LoVo (cell line): ENCODE results near the gene CLCN7.
"Not testable (repeated sequence)": the region's sequence is repeated elsewhere in the genome, so short reads cannot be mapped to it uniquely, and the experiment has no call there.

ENCODE experiments used
- DNase-seq: peaks from one replicate; pipeline ENCODE4 v3.0.0-alpha.2; 2016; ENCODE audit warnings: low spot score

CLCN7 gene

GRCh38 chr16:1445518-1446203, 29.2 kb downstream of the CLCN7 start:
- DNase-seq: no peak

- DNase-seq: no peak
Observed at GRCh38 chr16:1444730-1445517, 29.9 kb downstream of the CLCN7 start.

GRCh38 chr16:1443980-1444729, 30.7 kb downstream of the CLCN7 start, which contains the start of gene CCDC154:
Gene CCDC154 (minus strand): TSS chr16:1444556. CDS start chr16:1444322, 234 bp downstream.
- DNase-seq: no peak

- no peak for DNase-seq
Observed at GRCh38 chr16:1443403-1443973, 31.3 kb downstream of the CLCN7 start.

GRCh38 chr16:1442697-1443096, 32.1 kb downstream of the CLCN7 start:
- DNase-seq: no peak

GRCh38 chr16:1441391-1441829, 33.4 kb downstream of the CLCN7 start:
- no peak for DNase-seq

GRCh38 chr16:1439699-1440074, 35.1 kb downstream of the CLCN7 start:
- not testable (repeated sequence) for DNase-seq

GRCh38 chr16:1439058-1439698, 35.6 kb downstream of the CLCN7 start:
- no peak for DNase-seq

GRCh38 chr16:1438229-1439057, 36.4 kb downstream of the CLCN7 start:
- no peak for DNase-seq

GRCh38 chr16:1437606-1438005, 37.2 kb downstream of the CLCN7 start:
- DNase-seq: no peak

- no peak for DNase-seq
Observed at GRCh38 chr16:1436731-1437355, 38.0 kb downstream of the CLCN7 start.

- DNase-seq: no peak
Observed at GRCh38 chr16:1435921-1436697, 38.7 kb downstream of the CLCN7 start.

- no peak for DNase-seq
Observed at GRCh38 chr16:1434644-1435592, 39.9 kb downstream of the CLCN7 start.

- DNase-seq: no peak
Observed at GRCh38 chr16:1433756-1434155, 41.1 kb downstream of the CLCN7 start.

GRCh38 chr16:1433263-1433560, 41.6 kb downstream of the CLCN7 start:
- DNase-seq: no peak

GRCh38 chr16:1432388-1433262, 42.2 kb downstream of the CLCN7 start:
- no peak for DNase-seq

GRCh38 chr16:1431497-1432270, 43.1 kb downstream of the CLCN7 start:
- no peak for DNase-seq
